CD8-positive, alpha-beta memory T cell (primary cell): Measurements from ENCODE around the gene LONP2. TPM values are rescaled to one million over a fixed set of nuclear protein-coding genes. Genes with fewer than 3 reads are reported as not detected.

Experiments
- CTCF ChIA-PET: fragments of 350-600 bp; sonication (Branson Sonifier 250); formaldehyde crosslinking; loops from one replicate; lab custom pipeline; 2021; ENCODE audit warnings: antibody characterized with exemption; lab: Charles Lee
- POLR2A ChIA-PET: fragments of 350-600 bp; sonication (Branson Sonifier 250); formaldehyde crosslinking; loops from one replicate; lab custom pipeline; 2021; ENCODE audit warnings: antibody characterized with exemption; lab: Charles Lee
- DNase-seq, 5 donors: peaks; one replicate each; pipeline versions ENCODE4 v3.0.0 to v3.0.0-alpha.2; 2020 to 2022; ENCODE audit warnings: mixed read lengths in 1 of 5
- H3K27ac ChIP-seq: one replicate; pipeline ENCODE4 v1.7.0; 2013; ENCODE audit warnings: low read depth, mild to moderate bottlenecking, low read length, moderate library complexity
- H3K27me3 ChIP-seq: 2 replicates; pipeline ENCODE4 v1.7.0; 2013; ENCODE audit warnings: low read length, mild to moderate bottlenecking; ENCODE audit not compliant: insufficient read depth, poor library complexity, severe bottlenecking
- H3K36me3 ChIP-seq: 2 replicates; pipeline ENCODE4 v1.7.0; 2013; ENCODE audit warnings: mild to moderate bottlenecking, low read length, moderate library complexity; ENCODE audit not compliant: insufficient read depth
- H3K4me1 ChIP-seq: 2 replicates; pipeline ENCODE4 v1.7.0; 2013; ENCODE audit warnings: mild to moderate bottlenecking, low read length, moderate library complexity; ENCODE audit not compliant: insufficient read depth
- H3K4me3 ChIP-seq: 2 replicates; pipeline ENCODE4 v1.7.0; 2013; ENCODE audit warnings: mild to moderate bottlenecking, low read length
- H3K9me3 ChIP-seq: 2 replicates; pipeline ENCODE4 v1.7.0; 2013; ENCODE audit warnings: mild to moderate bottlenecking, low read length
- H3K27ac Mint-ChIP-seq, 8 donors: one replicate each; pipeline ENCODE4 v1.8.0; 2020 to 2021; ENCODE audit warnings: mixed read lengths in 8 of 8, mild to moderate bottlenecking in 6 of 8, inconsistent platforms in 3 of 8, moderate library complexity in 3 of 8
- H3K27me3 Mint-ChIP-seq, 2 donors: one replicate each; pipeline ENCODE4 v1.8.0; 2020 to 2021; ENCODE audit warnings: mixed read lengths in 2 of 2, mild to moderate bottlenecking in 1 of 2, moderate library complexity in 1 of 2
- H3K36me3 Mint-ChIP-seq, 3 donors: one replicate each; pipeline ENCODE4 v1.8.0; 2020 to 2021; ENCODE audit warnings: mixed read lengths in 3 of 3, inconsistent platforms in 1 of 3, mild to moderate bottlenecking in 1 of 3
- H3K4me1 Mint-ChIP-seq, 3 donors: one replicate each; pipeline ENCODE4 v1.8.0; 2020 to 2021; ENCODE audit warnings: mixed read lengths in 3 of 3, inconsistent platforms in 1 of 3, mild to moderate bottlenecking in 1 of 3
- H3K4me3 Mint-ChIP-seq, 7 donors: one replicate each; pipeline ENCODE4 v1.8.0; 2020 to 2021; ENCODE audit warnings: mixed read lengths in 7 of 7, mild to moderate bottlenecking in 6 of 7, moderate library complexity in 4 of 7, inconsistent platforms in 2 of 7
- H3K9me3 Mint-ChIP-seq, 5 donors: one replicate each; pipeline ENCODE4 v1.8.0; 2020 to 2022; ENCODE audit warnings: mixed read lengths in 5 of 5, mild to moderate bottlenecking in 3 of 5, moderate library complexity in 2 of 5, inconsistent platforms in 1 of 5
- polyA plus RNA-seq: library from polyadenylated mRNA; unstranded; fragments of 300-500 nt; fragmentation: Illumina TruSeq; gene quantifications from one replicate; pipeline ENCODE4 v1.2.3, GENCODE V29; 2021
- total RNA-seq, 2 experiments: library from RNA; stranded (reverse); gene quantifications; one replicate each; pipeline ENCODE4 v1.2.3, GENCODE V29; 2021

Gene LONP2
- total and polyA plus RNA-seq, 3 experiments from 2014 or later = 39.1 to 55.7 (median 54.9) TPM

GRCh38 chr16:48244863-48245195, 729 bp downstream of the LONP2 start:
- CTCF ChIA-PET = interaction anchor here (1.5 kb wide), 1 partner anchor 24 kb away, joined by 3 read pairs; no protein-coding TSS in a partner anchor
- peaks cover 43 to 56% (median 49%) of the 10 kb centered on the region in 3 donors for H3K4me1 Mint-ChIP-seq
- Histone ChIP-seq H3K27me3 (no peaks in the 10 kb centered on the region), H3K4me1 (peaks cover 34% of the 10 kb centered on the region), H3K9me3 (no peaks in the 10 kb centered on the region), H3K27ac (peak overlapping the region; percentile 88), H3K36me3 (no peaks in the 10 kb centered on the region), H3K4me3 (peak overlapping the region; percentile 94)
- POLR2A ChIA-PET = no interaction called here
- no peaks in the 10 kb centered on the region for H3K9me3 Mint-ChIP-seq
- H3K27ac Mint-ChIP-seq = peak overlapping the region; percentile 95 to 99 (median 97)
- DNase-seq = no peak
- H3K36me3 Mint-ChIP-seq = peaks cover 0 to 14% (median 3%) of the 10 kb centered on the region in 3 donors
- H3K27me3 Mint-ChIP-seq = no peaks in the 10 kb centered on the region
- H3K4me3 Mint-ChIP-seq = peak overlapping the region; percentile 92 to 99 (median 95)

DNA sequence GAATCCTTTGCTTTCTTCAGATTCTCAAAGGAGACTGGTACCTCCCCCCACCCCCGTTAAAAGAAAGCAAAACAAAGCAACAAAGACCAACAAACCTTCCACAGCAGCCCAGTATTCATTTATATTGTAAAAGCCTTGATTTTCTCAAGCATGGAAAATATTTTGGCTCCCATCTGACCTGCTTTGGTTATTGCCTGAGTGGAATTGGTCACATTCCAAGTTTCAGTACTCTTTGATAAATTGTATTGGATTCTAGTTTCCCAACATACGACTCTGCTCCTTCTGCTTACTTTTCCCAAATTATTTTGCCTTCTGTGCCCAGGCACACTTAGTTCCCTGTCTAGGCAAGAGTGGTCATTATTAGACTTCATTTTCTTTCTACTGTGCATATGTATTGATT, 2.0 kb downstream of the LONP2 start:
- POLR2A ChIA-PET = no interaction called here
- H3K27ac Mint-ChIP-seq = peak overlapping the region in 7 of 8 donors; percentile 13 to 99 (median 69)
- no peak overlapping the region for H3K4me3 ChIP-seq
- H3K27me3 ChIP-seq = no peaks in the 10 kb centered on the region
- peak overlapping the region; percentile 30 to 99 (median 51) for H3K4me3 Mint-ChIP-seq
- H3K9me3 Mint-ChIP-seq = no peaks in the 10 kb centered on the region
- peaks cover 34% of the 10 kb centered on the region for H3K4me1 ChIP-seq
- peaks cover 0 to 14% (median 2%) of the 10 kb centered on the region in 3 donors for H3K36me3 Mint-ChIP-seq
- H3K36me3 ChIP-seq = no peaks in the 10 kb centered on the region
- peaks cover 50 to 69% (median 57%) of the 10 kb centered on the region in 3 donors for H3K4me1 Mint-ChIP-seq
- H3K27ac ChIP-seq = no peak overlapping the region
- H3K9me3 ChIP-seq = no peaks in the 10 kb centered on the region
- no peak for DNase-seq
- CTCF ChIA-PET = no interaction called here
- no peaks in the 10 kb centered on the region for H3K27me3 Mint-ChIP-seq

DNA sequence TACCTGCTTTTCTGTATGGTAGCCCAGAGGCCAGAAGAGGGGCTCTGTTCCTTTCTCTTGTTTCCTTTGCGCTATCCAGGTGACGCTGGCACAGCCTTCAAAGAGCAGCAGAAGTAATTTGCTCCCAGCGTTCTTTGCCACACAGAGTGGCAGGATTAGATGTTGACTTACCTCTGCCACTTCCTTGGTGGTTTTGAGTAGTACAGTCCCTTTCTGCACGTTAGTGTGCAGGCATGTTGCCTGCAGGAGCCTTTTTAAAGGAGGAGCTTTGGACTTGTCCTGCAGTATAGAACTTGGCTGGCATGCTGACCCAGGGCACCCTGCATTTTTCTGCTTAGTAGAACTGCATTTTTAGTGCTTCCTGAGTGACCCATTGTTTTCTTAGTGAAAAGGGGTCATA, 3.2 kb downstream of the LONP2 start, which contains the start of gene ABCC11:
Gene ABCC11, minus strand, starts transcription at position 229 of the 400 bp plus-strand sequence. CDS start 15,618 bp downstream, outside the sequence.
- ChIA-PET CTCF (no interaction called here), POLR2A (no interaction called here)

DNA sequence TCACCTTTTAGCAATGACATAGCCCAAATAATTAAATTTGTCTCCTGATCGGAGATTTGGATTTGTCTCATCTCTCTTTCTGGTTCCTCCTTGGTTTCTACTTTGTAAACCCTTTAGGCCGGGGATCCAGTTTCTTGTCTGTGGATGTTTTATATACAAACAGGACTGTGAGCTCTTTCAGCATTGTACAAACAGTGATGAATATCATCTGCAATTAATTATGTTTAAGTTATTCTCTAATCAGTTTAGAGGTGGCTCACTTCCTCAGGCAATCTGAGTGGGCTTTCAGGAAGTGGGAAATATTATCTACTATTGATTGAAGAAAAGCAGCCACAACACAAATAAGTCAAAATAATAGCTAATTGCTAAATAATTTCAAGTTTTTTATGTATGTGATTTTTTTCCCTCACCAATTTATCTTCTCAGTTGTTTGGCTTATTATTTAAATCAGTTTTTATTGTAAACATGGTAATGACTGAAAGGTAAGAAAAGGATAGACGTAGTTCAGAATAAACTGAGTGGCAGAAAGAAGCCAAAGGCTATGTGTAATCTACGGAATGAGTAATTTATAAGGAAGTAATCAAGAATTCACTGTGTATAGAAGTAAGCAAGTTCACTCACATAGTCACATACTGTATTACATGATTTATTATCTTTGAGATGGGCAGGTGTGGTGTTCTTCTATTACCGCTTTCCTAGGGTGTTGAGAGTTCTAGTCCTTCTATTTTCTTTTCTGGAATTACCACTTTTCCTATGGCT, 6.6 kb downstream of the LONP2 start:
- no peaks in the 10 kb centered on the region for H3K9me3 ChIP-seq
- Mint-ChIP-seq H3K9me3 (no peaks in the 10 kb centered on the region), H3K27ac (peak overlapping the region in 4 of 8 donors; percentile 38 to 78 (median 56)), H3K4me3 (no peak overlapping the region), H3K36me3 (peaks cover 0 to 38% (median 13%) of the 10 kb centered on the region in 3 donors), H3K4me1 (peaks cover 48 to 69% (median 61%) of the 10 kb centered on the region in 3 donors), H3K27me3 (no peaks in the 10 kb centered on the region)
- DNase-seq = no peak
- ChIA-PET CTCF (no interaction called here), POLR2A (no interaction called here)
- peaks cover 11% of the 10 kb centered on the region for H3K36me3 ChIP-seq
- peaks cover 20% of the 10 kb centered on the region for H3K4me1 ChIP-seq
- H3K27me3 ChIP-seq = no peaks in the 10 kb centered on the region
- no peak overlapping the region for H3K27ac ChIP-seq
- H3K4me3 ChIP-seq = no peak overlapping the region

More for the DNA sequence above, 3.2 kb downstream of the LONP2 start, which contains the start of gene ABCC11:
- Histone ChIP-seq H3K27me3 (no peaks in the 10 kb centered on the region), H3K27ac (no peak within 1 kb of the TSS), H3K4me1 (peaks cover 34% of the 10 kb centered on the region), H3K4me3 (no peak within 1 kb of the TSS), H3K9me3 (no peaks in the 10 kb centered on the region), H3K36me3 (no peaks in the 10 kb centered on the region)
- peak within 1 kb of the TSS; percentile 17 to 99 (median 77) for H3K27ac Mint-ChIP-seq
- H3K4me1 Mint-ChIP-seq = peaks cover 57 to 78% (median 68%) of the 10 kb centered on the region in 3 donors
- H3K9me3 Mint-ChIP-seq = no peaks in the 10 kb centered on the region
- no peaks in the 10 kb centered on the region for H3K27me3 Mint-ChIP-seq
- H3K4me3 Mint-ChIP-seq = peak within 1 kb of the TSS in 6 of 7 donors; percentile 32 to 99 (median 64)
- no peak for DNase-seq
- H3K36me3 Mint-ChIP-seq = peaks cover 0 to 20% (median 0%) of the 10 kb centered on the region in 3 donors

GRCh38 chr16:48252013-48252412, 7.9 kb downstream of the LONP2 start:
- Mint-ChIP-seq H3K9me3 (no peaks in the 10 kb centered on the region), H3K4me1 (peaks cover 38 to 61% (median 48%) of the 10 kb centered on the region in 3 donors), H3K36me3 (peaks cover 0 to 46% (median 15%) of the 10 kb centered on the region in 3 donors), H3K27me3 (no peaks in the 10 kb centered on the region), H3K27ac (peak overlapping the region in 2 of 8 donors; percentile 43 to 61), H3K4me3 (no peak overlapping the region)
- H3K36me3 ChIP-seq = peaks cover 15% of the 10 kb centered on the region
- H3K27ac ChIP-seq = no peak overlapping the region
- no peak overlapping the region for H3K4me3 ChIP-seq
- H3K4me1 ChIP-seq = peaks cover 7% of the 10 kb centered on the region
- no peaks in the 10 kb centered on the region for H3K27me3 ChIP-seq
- ChIA-PET POLR2A (no interaction called here), CTCF (interaction anchor here (0.7 kb wide), 2 partner anchors 79 to 370 kb away, joined by 3 read pairs; no protein-coding TSS in a partner anchor)
- no peak for DNase-seq
- H3K9me3 ChIP-seq = no peaks in the 10 kb centered on the region

DNA sequence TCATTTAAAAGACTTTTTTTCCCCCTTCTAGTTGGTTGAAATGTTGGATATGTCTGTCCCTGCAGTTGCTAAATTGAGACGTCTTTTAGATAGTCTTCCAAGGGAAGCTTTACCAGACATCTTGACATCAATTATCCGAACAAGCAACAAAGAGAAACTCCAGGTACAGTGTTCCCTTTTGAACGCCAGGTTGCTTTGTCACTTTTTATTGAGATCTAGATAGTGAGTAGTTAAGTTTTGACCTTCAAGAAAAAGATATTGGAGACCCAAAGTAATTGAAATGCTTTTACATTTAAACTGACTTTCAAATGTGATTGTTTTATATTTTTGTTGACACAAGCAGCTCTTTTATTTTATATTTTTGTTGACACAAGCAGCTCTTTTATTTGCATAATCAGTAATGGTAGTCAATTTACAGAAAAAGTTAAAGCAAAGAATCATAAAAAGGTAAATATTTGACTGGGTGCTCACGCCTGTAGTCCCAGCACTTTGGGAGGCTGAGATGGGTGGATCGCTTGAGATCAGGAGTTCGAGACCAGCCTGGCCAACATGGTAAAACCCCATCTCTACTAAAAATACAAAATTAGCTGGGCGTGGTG, 12.6 kb downstream of the LONP2 start:
- peaks cover 34% of the 10 kb centered on the region for H3K36me3 ChIP-seq
- Mint-ChIP-seq H3K27me3 (no peaks in the 10 kb centered on the region), H3K4me3 (no peak overlapping the region), H3K9me3 (no peaks in the 10 kb centered on the region), H3K27ac (no peak overlapping the region), H3K4me1 (peaks cover 7 to 32% (median 11%) of the 10 kb centered on the region in 3 donors), H3K36me3 (peaks cover 11 to 79% (median 28%) of the 10 kb centered on the region in 3 donors)
- CTCF ChIA-PET = no interaction called here
- no peak for DNase-seq
- H3K9me3 ChIP-seq = no peaks in the 10 kb centered on the region
- no peak overlapping the region for H3K27ac ChIP-seq
- H3K27me3 ChIP-seq = no peaks in the 10 kb centered on the region
- no peaks in the 10 kb centered on the region for H3K4me1 ChIP-seq
- POLR2A ChIA-PET = no interaction called here
- H3K4me3 ChIP-seq = no peak overlapping the region

DNA sequence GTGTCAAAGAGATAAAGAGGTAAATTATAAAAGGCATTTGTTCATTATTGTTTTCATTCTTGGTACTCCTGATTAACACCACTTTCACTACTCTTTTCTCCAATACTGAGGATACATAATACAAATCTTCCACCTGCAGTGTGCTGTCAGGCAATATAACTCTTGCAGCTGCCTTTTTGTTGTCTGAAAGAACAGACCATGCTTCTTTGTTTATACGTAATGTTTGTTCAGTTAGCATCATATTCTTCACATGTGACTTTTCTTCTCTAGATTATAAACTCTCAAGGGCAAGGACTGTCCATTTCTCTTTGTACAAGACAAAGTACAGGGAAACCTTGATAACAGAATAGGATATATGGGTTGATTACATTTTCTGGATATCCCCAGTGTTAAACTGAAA, 17.5 kb downstream of the LONP2 start:
- Mint-ChIP-seq H3K27me3 (no peaks in the 10 kb centered on the region), H3K36me3 (peaks cover 26 to 82% (median 29%) of the 10 kb centered on the region in 3 donors), H3K4me1 (peaks cover 3 to 15% (median 6%) of the 10 kb centered on the region in 3 donors), H3K4me3 (no peak overlapping the region), H3K27ac (peak overlapping the region in 1 of 8 donors; percentile 57), H3K9me3 (peaks cover 0 to 5% (median 0%) of the 10 kb centered on the region in 5 donors)
- POLR2A ChIA-PET = no interaction called here
- no peak overlapping the region for H3K4me3 ChIP-seq
- no peaks in the 10 kb centered on the region for H3K9me3 ChIP-seq
- H3K4me1 ChIP-seq = no peaks in the 10 kb centered on the region
- H3K36me3 ChIP-seq = peaks cover 37% of the 10 kb centered on the region
- H3K27me3 ChIP-seq = no peaks in the 10 kb centered on the region
- DNase-seq = no peak
- CTCF ChIA-PET = no interaction called here
- H3K27ac ChIP-seq = no peak overlapping the region

- Mint-ChIP-seq H3K27ac (no peak overlapping the region), H3K4me1 (peaks cover 5 to 15% (median 6%) of the 10 kb centered on the region in 3 donors), H3K27me3 (no peaks in the 10 kb centered on the region), H3K36me3 (peaks cover 26 to 83% (median 31%) of the 10 kb centered on the region in 3 donors), H3K4me3 (no peak overlapping the region), H3K9me3 (peaks cover 0 to 5% (median 0%) of the 10 kb centered on the region in 5 donors)
- no peak for DNase-seq
- H3K27ac ChIP-seq = no peak overlapping the region
- H3K36me3 ChIP-seq = peaks cover 37% of the 10 kb centered on the region
- no peaks in the 10 kb centered on the region for H3K4me1 ChIP-seq
- H3K4me3 ChIP-seq = no peak overlapping the region
- POLR2A ChIA-PET = no interaction called here
- H3K27me3 ChIP-seq = no peaks in the 10 kb centered on the region
- H3K9me3 ChIP-seq = no peaks in the 10 kb centered on the region
- CTCF ChIA-PET = interaction anchor here (1.2 kb wide), 1 partner anchor 361 kb away, joined by 3 read pairs; no protein-coding TSS in a partner anchor
Measured at GRCh38 chr16:48262631-48263030, 18.5 kb downstream of the LONP2 start.
